Cardiac fibroblast (primary cell): ENCODE data around the gene ST6GALNAC2.
A peak's percentile ranks its signal among the peaks of the same experiment; 100 is the strongest.
"Not testable (repeated sequence)": the region's sequence is repeated elsewhere in the genome, so short reads cannot be mapped to it uniquely, and the experiment has no call there.

Experiments used
- DNase-seq, 2 donors: peaks; one replicate each; pipeline versions ENCODE4 v3.0.0 to v3.0.0-alpha.2; 2010; ENCODE audit warnings: low read depth in 2 of 2
- H3K4me3 ChIP-seq, 2 donors: replicated peaks in 1 of 2; 1 replicate in 1 of 2; 2 replicates in 1 of 2; pipeline ENCODE4 v1.5.1; 2011; ENCODE audit warnings: low read depth in 2 of 2, low read length in 2 of 2, mild to moderate bottlenecking in 2 of 2, moderate library complexity in 1 of 2
- CTCF ChIP-seq: IDR thresholded peaks from one replicate; pipeline ENCODE4 v1.5.1; 2011; ENCODE audit warnings: low read depth, mild to moderate bottlenecking, low read length, inconsistent platforms

The ST6GALNAC2 gene

GRCh38 chr17:76530095-76530723 is 55.5 kb downstream of the ST6GALNAC2 start:
- no peak for TF ChIP-seq CTCF
- peak; percentile 78 to 91 for DNase-seq
- H3K4me3 ChIP-seq = peak overlapping the region in 1 of 2 donors; percentile 4

- TF ChIP-seq CTCF = peak; percentile 11
- H3K4me3 ChIP-seq = peak overlapping the region in 1 of 2 donors; percentile 4
- DNase-seq = peak; percentile 96
Measured at GRCh38 chr17:76529224-76530094, 56.2 kb downstream of the ST6GALNAC2 start.

- H3K4me3 ChIP-seq = peak overlapping the region in 1 of 2 donors; percentile 24
- peak; percentile 64 to 77 for DNase-seq
Measured at GRCh38 chr17:76528528-76529223, 57.0 kb downstream of the ST6GALNAC2 start.

GRCh38 chr17:76528156-76528527 is 57.5 kb downstream of the ST6GALNAC2 start:
- peak overlapping the region in 1 of 2 donors; percentile 24 for H3K4me3 ChIP-seq
- no peak for TF ChIP-seq CTCF
- no peak for DNase-seq

More at GRCh38 chr17:76528528-76529223, 57.0 kb downstream of the ST6GALNAC2 start:
- no peak for TF ChIP-seq CTCF

GRCh38 chr17:76527430-76528111 is 58.1 kb downstream of the ST6GALNAC2 start:
- no peak overlapping the region for H3K4me3 ChIP-seq
- TF ChIP-seq CTCF = peak; percentile 40
- DNase-seq = peak; percentile 94 to 96

- DNase-seq, H3K4me3 ChIP-seq: not testable (repeated sequence)
Measured at GRCh38 chr17:76527016-76527415, 58.6 kb downstream of the ST6GALNAC2 start.

GRCh38 chr17:76525513-76525833 is 60.2 kb downstream of the ST6GALNAC2 start:
- not testable (repeated sequence) for H3K4me3 ChIP-seq, DNase-seq
